A549 (cell line): ENCODE measurements around the gene CORO2B.

Source experiments
- CHD2 ChIP-seq: fragments of 150-350 bp; IDR thresholded peaks from 2 replicates; pipeline ENCODE4 v1.6.1; 2014; ENCODE audit warnings: low read length; ENCODE audit not compliant: partially characterized antibody
- CTCF ChIP-seq: fragments of >200 bp; sonication (Bioruptor Twin); formaldehyde crosslinking; IDR thresholded peaks from 3 replicates; pipeline ENCODE4 v1.5.1; 2016
- EHMT2 ChIP-seq: fragments of 200-600 bp; sonication (generic); IDR thresholded peaks from 2 replicates; pipeline ENCODE4 v1.6.1; 2016; ENCODE audit warnings: antibody characterized with exemption, low read depth, mild to moderate bottlenecking, moderate library complexity
- EP300 ChIP-seq, 2 experiments: fragments of >200 bp; sonication (Bioruptor Twin); formaldehyde crosslinking; IDR thresholded peaks; 2 replicates in 1 of 2; 3 replicates in 1 of 2; pipeline ENCODE4 v1.6.1; 2016 to 2017
- JUNB ChIP-seq: fragments of >200 bp; sonication (Bioruptor Twin); formaldehyde crosslinking; IDR thresholded peaks from 2 replicates; pipeline ENCODE4 v1.6.1; 2016
- NR3C1 ChIP-seq: fragments of >200 bp; sonication (Bioruptor Twin); formaldehyde crosslinking; IDR thresholded peaks from 3 replicates; pipeline ENCODE4 v1.6.1; 2017
- POLR2A ChIP-seq: IDR thresholded peaks from 2 replicates; pipeline ENCODE4 v1.6.1; 2012; ENCODE audit warnings: mild to moderate bottlenecking, low read length
- POLR2AphosphoS2 ChIP-seq: conservative IDR thresholded peaks from 2 replicates; pipeline ENCODE4 v1.6.1; 2012; ENCODE audit warnings: low read length, improper control_type of control experiment, inconsistent platforms
- RAD21 ChIP-seq, 2 experiments: fragments of >200 bp in 1 of 2; sonication (Bioruptor Twin) in 1 of 2; formaldehyde crosslinking in 1 of 2; IDR thresholded peaks in 1 of 2; conservative IDR thresholded peaks in 1 of 2; 2 replicates in 1 of 2; 3 replicates in 1 of 2; pipeline ENCODE4 v1.6.1; 2012 to 2018; ENCODE audit warnings: inconsistent platforms in 1 of 2
- TP53 ChIP-seq: fragments of 250-450 bp; sonication (Bioruptor Pico); IDR thresholded peaks from 2 replicates; pipeline ENCODE4 v1.5.0; 2021; ENCODE audit warnings: mild to moderate bottlenecking, moderate library complexity
- USF2 ChIP-seq: fragments of 450-650 bp; IDR thresholded peaks from 2 replicates; pipeline ENCODE4 v1.6.1; 2014; ENCODE audit warnings: antibody characterized with exemption

GRCh38 chr15:68621535-68621934 is 42.7 kb downstream of the CORO2B start:
- no peak for TF ChIP-seq CTCF
- no peak for TF ChIP-seq NR3C1
- TF ChIP-seq JUNB = no peak
- no peak for TF ChIP-seq POLR2AphosphoS2
- TF ChIP-seq CHD2 = no peak
- TF ChIP-seq POLR2A = no peak
- no peak for TF ChIP-seq EHMT2
- no peak for TF ChIP-seq RAD21 (conservative IDR thresholded peaks at IDR 0.05 in 1 of 2, IDR thresholded peaks at IDR 0.05 in 1 of 2)
- TF ChIP-seq TP53 (CRISPR knock-in tag) = no peak
- no peak for TF ChIP-seq USF2
- no peak for TF ChIP-seq EP300 (IDR thresholded peaks at IDR 0.05)
